ENCODE results near the gene TNFSF12. TPM values are rescaled to one million over a fixed set of nuclear protein-coding genes. Genes with fewer than 3 reads are reported as not detected.

TNFSF12 gene
- total RNA-seq, 1 donor from 2014 or later = 4.7 TPM

GRCh38 chr17:7562208-7562605 lies 13.3 kb downstream of the TNFSF12 start:
- peak overlapping the region; percentile 95 for H3K27ac ChIP-seq (ENCODE audit: low read depth, low read length)
- H3K4me1 ChIP-seq (ENCODE audit: control insufficient read depth in 3 of 3, insufficient read depth in 3 of 3, low read length in 3 of 3) = peaks cover 56 to 65% (median 57%) of the 10 kb centered on the region in 3 donors
- peak overlapping the region; percentile 83 to 88 (median 86) for H3K9ac ChIP-seq (ENCODE audit: low read depth in 1 of 3, low read length in 3 of 3)
- peaks cover 27 to 30% (median 29%) of the 10 kb centered on the region in 3 donors for H3K36me3 ChIP-seq (ENCODE audit: control insufficient read depth in 3 of 3, insufficient read depth in 3 of 3, low read length in 3 of 3)
- H3K9me3 ChIP-seq (ENCODE audit: control insufficient read depth in 3 of 3, low read length in 3 of 3) = no peaks in the 10 kb centered on the region
- H3K4me3 ChIP-seq (ENCODE audit: low read length in 3 of 3) = peak overlapping the region; percentile 72 to 88 (median 80)
- H3K27me3 ChIP-seq (ENCODE audit: control insufficient read depth in 3 of 3, insufficient read depth in 3 of 3, low read length in 3 of 3) = no peaks in the 10 kb centered on the region

GRCh38 chr17:7563115-7563869 lies 14.4 kb downstream of the TNFSF12 start:
- Histone ChIP-seq H3K4me3 (ENCODE audit: low read length in 3 of 3) (no peak overlapping the region), H3K27me3 (ENCODE audit: control insufficient read depth in 3 of 3, insufficient read depth in 3 of 3, low read length in 3 of 3) (no peaks in the 10 kb centered on the region), H3K36me3 (ENCODE audit: control insufficient read depth in 3 of 3, insufficient read depth in 3 of 3, low read length in 3 of 3) (peaks cover 31 to 34% (median 34%) of the 10 kb centered on the region in 3 donors), H3K4me1 (ENCODE audit: control insufficient read depth in 3 of 3, insufficient read depth in 3 of 3, low read length in 3 of 3) (peaks cover 45 to 55% (median 47%) of the 10 kb centered on the region in 3 donors), H3K9ac (ENCODE audit: low read depth in 1 of 3, low read length in 3 of 3) (peak overlapping the region in 1 of 3 donors; percentile 88), H3K9me3 (ENCODE audit: control insufficient read depth in 3 of 3, low read length in 3 of 3) (no peaks in the 10 kb centered on the region), H3K27ac (ENCODE audit: low read depth, low read length) (no peak overlapping the region)

- H3K9ac ChIP-seq (ENCODE audit: low read depth in 1 of 3, low read length in 3 of 3) = no peak overlapping the region
- no peak overlapping the region for H3K4me3 ChIP-seq (ENCODE audit: low read length in 3 of 3)
- H3K4me1 ChIP-seq (ENCODE audit: control insufficient read depth in 3 of 3, insufficient read depth in 3 of 3, low read length in 3 of 3) = peaks cover 13 to 17% (median 13%) of the 10 kb centered on the region in 3 donors
- H3K9me3 ChIP-seq (ENCODE audit: control insufficient read depth in 3 of 3, low read length in 3 of 3) = no peaks in the 10 kb centered on the region
- no peak overlapping the region for H3K27ac ChIP-seq (ENCODE audit: low read depth, low read length)
- peaks cover 42 to 53% (median 45%) of the 10 kb centered on the region in 3 donors for H3K36me3 ChIP-seq (ENCODE audit: control insufficient read depth in 3 of 3, insufficient read depth in 3 of 3, low read length in 3 of 3)
- H3K27me3 ChIP-seq (ENCODE audit: control insufficient read depth in 3 of 3, insufficient read depth in 3 of 3, low read length in 3 of 3) = no peaks in the 10 kb centered on the region
These were observed 20.7 kb downstream of the TNFSF12 start for GRCh38 chr17:7569571-7569970.

GRCh38 chr17:7570351-7570750 lies 21.5 kb downstream of the TNFSF12 start:
- Histone ChIP-seq H3K9ac (ENCODE audit: low read depth in 1 of 3, low read length in 3 of 3) (no peak overlapping the region), H3K36me3 (ENCODE audit: control insufficient read depth in 3 of 3, insufficient read depth in 3 of 3, low read length in 3 of 3) (peaks cover 41 to 53% (median 45%) of the 10 kb centered on the region in 3 donors), H3K9me3 (ENCODE audit: control insufficient read depth in 3 of 3, low read length in 3 of 3) (no peaks in the 10 kb centered on the region), H3K4me1 (ENCODE audit: control insufficient read depth in 3 of 3, insufficient read depth in 3 of 3, low read length in 3 of 3) (peaks cover 21 to 22% (median 21%) of the 10 kb centered on the region in 3 donors), H3K27me3 (ENCODE audit: control insufficient read depth in 3 of 3, insufficient read depth in 3 of 3, low read length in 3 of 3) (no peaks in the 10 kb centered on the region), H3K27ac (ENCODE audit: low read depth, low read length) (no peak overlapping the region), H3K4me3 (ENCODE audit: low read length in 3 of 3) (no peak overlapping the region)

GRCh38 chr17:7572338-7572587 lies 23.4 kb downstream of the TNFSF12 start:
- peaks cover 48 to 60% (median 49%) of the 10 kb centered on the region in 3 donors for H3K36me3 ChIP-seq (ENCODE audit: control insufficient read depth in 3 of 3, insufficient read depth in 3 of 3, low read length in 3 of 3)
- H3K4me1 ChIP-seq (ENCODE audit: control insufficient read depth in 3 of 3, insufficient read depth in 3 of 3, low read length in 3 of 3) = peaks cover 37 to 41% (median 38%) of the 10 kb centered on the region in 3 donors
- no peaks in the 10 kb centered on the region for H3K27me3 ChIP-seq (ENCODE audit: control insufficient read depth in 3 of 3, insufficient read depth in 3 of 3, low read length in 3 of 3)
- peak overlapping the region; percentile 79 to 85 (median 80) for H3K4me3 ChIP-seq (ENCODE audit: low read length in 3 of 3)
- H3K9me3 ChIP-seq (ENCODE audit: control insufficient read depth in 3 of 3, low read length in 3 of 3) = no peaks in the 10 kb centered on the region
- peak overlapping the region; percentile 93 for H3K27ac ChIP-seq (ENCODE audit: low read depth, low read length)
- H3K9ac ChIP-seq (ENCODE audit: low read depth in 1 of 3, low read length in 3 of 3) = peak overlapping the region; percentile 58 to 80 (median 78)

- no peaks in the 10 kb centered on the region for H3K9me3 ChIP-seq (ENCODE audit: control insufficient read depth in 3 of 3, low read length in 3 of 3)
- H3K9ac ChIP-seq (ENCODE audit: low read depth in 1 of 3, low read length in 3 of 3) = peak overlapping the region; percentile 96 to 98 (median 98)
- peak overlapping the region; percentile 79 to 93 (median 92) for H3K4me3 ChIP-seq (ENCODE audit: low read length in 3 of 3)
- peak overlapping the region; percentile 99 for H3K27ac ChIP-seq (ENCODE audit: low read depth, low read length)
- H3K4me1 ChIP-seq (ENCODE audit: control insufficient read depth in 3 of 3, insufficient read depth in 3 of 3, low read length in 3 of 3) = peaks cover 39 to 46% (median 41%) of the 10 kb centered on the region in 3 donors
- peaks cover 50 to 60% (median 50%) of the 10 kb centered on the region in 3 donors for H3K36me3 ChIP-seq (ENCODE audit: control insufficient read depth in 3 of 3, insufficient read depth in 3 of 3, low read length in 3 of 3)
- H3K27me3 ChIP-seq (ENCODE audit: control insufficient read depth in 3 of 3, insufficient read depth in 3 of 3, low read length in 3 of 3) = no peaks in the 10 kb centered on the region
These were observed 23.9 kb downstream of the TNFSF12 start for GRCh38 chr17:7572588-7573323.

- H3K27ac ChIP-seq (ENCODE audit: low read depth, low read length) = peak overlapping the region; percentile 99
- H3K4me3 ChIP-seq (ENCODE audit: low read length in 3 of 3) = peak overlapping the region; percentile 79 to 93 (median 92)
- peaks cover 57 to 67% (median 57%) of the 10 kb centered on the region in 3 donors for H3K36me3 ChIP-seq (ENCODE audit: control insufficient read depth in 3 of 3, insufficient read depth in 3 of 3, low read length in 3 of 3)
- H3K27me3 ChIP-seq (ENCODE audit: control insufficient read depth in 3 of 3, insufficient read depth in 3 of 3, low read length in 3 of 3) = no peaks in the 10 kb centered on the region
- no peaks in the 10 kb centered on the region for H3K9me3 ChIP-seq (ENCODE audit: control insufficient read depth in 3 of 3, low read length in 3 of 3)
- H3K4me1 ChIP-seq (ENCODE audit: control insufficient read depth in 3 of 3, insufficient read depth in 3 of 3, low read length in 3 of 3) = peaks cover 41 to 50% (median 41%) of the 10 kb centered on the region in 3 donors
- H3K9ac ChIP-seq (ENCODE audit: low read depth in 1 of 3, low read length in 3 of 3) = peak overlapping the region; percentile 96 to 98 (median 98)
These were observed 24.6 kb downstream of the TNFSF12 start for GRCh38 chr17:7573324-7574080.

GRCh38 chr17:7574176-7574953 lies 25.5 kb downstream of the TNFSF12 start:
- Histone ChIP-seq H3K4me1 (ENCODE audit: control insufficient read depth in 3 of 3, insufficient read depth in 3 of 3, low read length in 3 of 3) (peaks cover 45 to 58% (median 46%) of the 10 kb centered on the region in 3 donors), H3K27ac (ENCODE audit: low read depth, low read length) (peak overlapping the region; percentile 99), H3K27me3 (ENCODE audit: control insufficient read depth in 3 of 3, insufficient read depth in 3 of 3, low read length in 3 of 3) (no peaks in the 10 kb centered on the region), H3K4me3 (ENCODE audit: low read length in 3 of 3) (peak overlapping the region; percentile 73 to 93 (median 92)), H3K9ac (ENCODE audit: low read depth in 1 of 3, low read length in 3 of 3) (peak overlapping the region; percentile 72 to 98 (median 74)), H3K9me3 (ENCODE audit: control insufficient read depth in 3 of 3, low read length in 3 of 3) (no peaks in the 10 kb centered on the region), H3K36me3 (ENCODE audit: control insufficient read depth in 3 of 3, insufficient read depth in 3 of 3, low read length in 3 of 3) (peaks cover 62 to 70% (median 63%) of the 10 kb centered on the region in 3 donors)

- H3K4me3 ChIP-seq (ENCODE audit: low read length in 3 of 3) = no peak overlapping the region
- H3K9ac ChIP-seq (ENCODE audit: low read depth in 1 of 3, low read length in 3 of 3) = peak overlapping the region in 1 of 3 donors; percentile 58
These were observed 26.6 kb downstream of the TNFSF12 start for GRCh38 chr17:7575481-7575883.

More at GRCh38 chr17:7575481-7575883, 26.6 kb downstream of the TNFSF12 start:
- H3K36me3 ChIP-seq (ENCODE audit: control insufficient read depth in 3 of 3, insufficient read depth in 3 of 3, low read length in 3 of 3) = peaks cover 55 to 59% (median 59%) of the 10 kb centered on the region in 3 donors
- H3K9me3 ChIP-seq (ENCODE audit: control insufficient read depth in 3 of 3, low read length in 3 of 3) = no peaks in the 10 kb centered on the region
- H3K4me1 ChIP-seq (ENCODE audit: control insufficient read depth in 3 of 3, insufficient read depth in 3 of 3, low read length in 3 of 3) = peaks cover 56 to 69% (median 58%) of the 10 kb centered on the region in 3 donors
- H3K27me3 ChIP-seq (ENCODE audit: control insufficient read depth in 3 of 3, insufficient read depth in 3 of 3, low read length in 3 of 3) = no peaks in the 10 kb centered on the region
- H3K27ac ChIP-seq (ENCODE audit: low read depth, low read length) = peak overlapping the region; percentile 36
